ENCODE results near the gene TTYH1. TPM values are rescaled to one million over a fixed set of nuclear protein-coding genes. Genes with fewer than 3 reads are reported as not detected.
A peak's percentile ranks its signal among the peaks of the same experiment; 100 is the strongest.

The TTYH1 gene
- polyA plus RNA-seq, 2 of the 4 experiments (the other 2 are of a cell fraction), result 0.15 to 0.31 TPM

DNA sequence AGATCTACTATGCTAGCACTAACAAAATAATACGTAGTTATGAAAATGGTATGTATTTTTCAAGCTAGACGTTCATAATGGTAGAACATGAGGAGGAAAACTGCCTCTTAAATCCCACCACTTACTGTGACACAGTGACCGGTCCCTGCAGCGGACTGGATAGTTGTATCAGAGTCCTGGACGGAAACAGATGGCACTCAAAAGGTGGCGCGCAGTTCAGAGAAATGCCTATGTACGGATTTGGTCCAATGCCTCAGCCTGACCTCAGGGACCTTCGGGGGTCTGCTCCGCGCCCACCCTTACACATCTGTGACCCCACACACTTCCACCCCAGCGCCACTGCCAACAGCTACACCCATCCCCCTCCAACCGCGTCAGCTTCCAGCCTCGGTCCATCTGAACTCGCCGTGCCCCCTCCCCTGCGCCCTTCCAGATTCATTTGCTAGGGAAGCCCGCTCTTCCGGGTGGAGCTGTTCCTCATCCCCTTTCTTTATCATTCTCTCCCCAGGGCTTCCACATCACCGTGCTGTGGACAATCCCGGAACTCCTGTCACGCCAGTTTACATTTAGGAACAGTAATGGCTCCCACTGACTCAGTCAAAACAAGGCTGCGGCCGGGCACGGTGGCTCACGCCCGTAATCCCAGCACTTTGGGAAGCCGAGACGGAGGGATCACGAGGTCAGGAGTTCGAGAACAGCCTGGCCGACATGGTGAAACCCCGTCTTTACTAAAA, 32.9 kb downstream of the TTYH1 start:
- ChIA-PET POLR2A (interaction anchor here (0.6 to 4.1 kb wide), 15 partner anchors 9 to 959 kb away, joined by 3 to 130 read pairs (median 5); partner anchors contain the start of genes CNOT3, LENG9, MBOAT7 and PRPF31), CTCF (interaction anchor here (0.6 to 3.4 kb wide), 12 partner anchors 10 to 940 kb away, joined by 3 to 30 read pairs (median 4); partner anchors contain the start of gene LENG9)
- H3K4me1 ChIP-seq, result peaks cover 25% of the 10 kb centered on the region
- no peak; the same call in 1 of the 2 replicates for TF ChIP-seq HOXA7 (CRISPR knock-in tag; IDR thresholded peaks at IDR 0.05)
- TF ChIP-seq PHF8 (IDR thresholded peaks at IDR 0.05; ENCODE audit: borderline replicate concordance, low read depth), result peak; percentile 72
- TF ChIP-seq CHD2 (IDR thresholded peaks at IDR 0.05; ENCODE audit: low read length, partially characterized antibody), result peak; percentile 25
- TF ChIP-seq NPAS2 (CRISPR knock-in tag; IDR thresholded peaks at IDR 0.05; ENCODE audit: borderline replicate concordance), result no peak
- TF ChIP-seq RARB (CRISPR knock-in tag; IDR thresholded peaks at IDR 0.05), result peak; percentile 53; the same call in 1 of the 2 replicates
- peak overlapping the region; percentile 92 to 95 for H3K27ac ChIP-seq
- FAIRE-seq (no peak), ATAC-seq (peak; percentile 61 to 73), DNase-seq (ENCODE audit: low read depth in 1 of 2, low spot score in 1 of 2) (peak; percentile 71 to 73)
- peak overlapping the region; percentile 86 for H3K4me2 ChIP-seq
- under 1% methylated on average over 24 of the region's 34 CpGs for WGBS (ENCODE audit: missing lambda C conversion rate)
- peak overlapping the region; percentile 69 for H3K4me3 ChIP-seq
- no peaks in the 10 kb centered on the region for H3K9me3 ChIP-seq

DNA sequence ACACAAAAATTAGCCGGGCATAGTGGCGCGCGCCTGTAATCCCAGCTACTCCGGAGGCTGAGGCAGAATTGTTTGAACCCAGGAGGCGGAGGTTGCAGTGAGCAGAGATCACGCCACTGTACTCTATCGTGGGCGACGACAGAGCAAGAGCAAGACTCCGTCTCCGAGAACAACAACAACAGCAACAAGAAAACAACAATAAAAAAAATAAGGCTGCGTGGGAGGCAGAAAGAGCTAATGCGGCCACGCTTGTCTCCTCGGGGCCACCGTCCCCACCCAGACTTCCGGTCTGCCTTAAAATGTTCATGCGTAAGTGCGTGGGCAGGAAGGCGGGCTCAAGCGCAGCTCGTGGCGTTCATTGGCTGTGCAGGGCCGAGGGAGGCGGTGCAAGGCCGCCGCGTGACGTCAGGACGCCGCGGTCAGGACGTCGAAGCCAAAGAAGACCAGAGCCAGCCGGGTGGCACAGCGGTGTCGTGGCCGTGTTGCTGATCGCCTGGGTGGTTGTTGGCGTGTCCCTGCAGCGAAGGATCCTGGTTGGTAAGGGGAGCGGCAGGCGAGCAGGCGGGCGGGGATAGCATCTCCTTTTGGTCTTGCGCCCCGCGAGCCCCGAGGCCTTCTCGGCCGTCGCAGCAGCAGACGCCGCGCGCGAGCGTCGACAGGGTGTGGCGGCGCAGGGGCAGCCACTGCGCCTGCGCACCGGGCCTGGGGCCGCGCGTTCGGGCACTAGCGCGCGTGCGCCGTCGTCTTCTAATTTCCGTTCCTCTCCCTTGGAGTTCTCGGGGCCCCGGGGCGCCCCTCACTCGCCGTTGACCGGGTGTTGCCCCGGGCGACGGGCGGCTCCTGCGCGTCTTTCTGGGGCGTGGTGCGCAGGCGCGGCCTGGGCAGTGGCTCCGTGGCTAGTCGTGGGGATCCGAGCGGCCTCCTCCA, 33.8 kb downstream of the TTYH1 start, which contains the start of gene LENG8:
TSS of gene LENG8 (plus strand) at position 426 of the 927 bp plus-strand sequence. CDS start 2,146 bp downstream, outside the sequence.
- Histone ChIP-seq H3K9me3 (no peaks in the 10 kb centered on the region), H3K4me2 (peak within 1 kb of the TSS; percentile 99), H3K4me3 (peak within 1 kb of the TSS; percentile 69), H3K4me1 (peaks cover 25% of the 10 kb centered on the region), H3K27ac (peak within 1 kb of the TSS; percentile 92 to 95)
- peak; percentile 98 to 100 for DNase-seq (ENCODE audit: low read depth in 1 of 2, low spot score in 1 of 2)
- CTCF ChIA-PET, result interaction anchor here (0.8 to 3.4 kb wide), 8 partner anchors 10 to 29 kb away, joined by 3 to 30 read pairs (median 6); partner anchors contain the start of gene LENG9
- peak; percentile 91 to 93 for ATAC-seq
- FAIRE-seq, result peak; percentile 98
- POLR2A ChIA-PET, result interaction anchor here (0.6 to 4.1 kb wide), 16 partner anchors 10 to 958 kb away, joined by 3 to 130 read pairs (median 5); partner anchors contain the start of genes CNOT3, LENG9, MBOAT7 and PRPF31
- WGBS (ENCODE audit: missing lambda C conversion rate), result 2% methylated on average over 82 of the region's 96 CpGs
- TF ChIP-seq, protein P1, sequence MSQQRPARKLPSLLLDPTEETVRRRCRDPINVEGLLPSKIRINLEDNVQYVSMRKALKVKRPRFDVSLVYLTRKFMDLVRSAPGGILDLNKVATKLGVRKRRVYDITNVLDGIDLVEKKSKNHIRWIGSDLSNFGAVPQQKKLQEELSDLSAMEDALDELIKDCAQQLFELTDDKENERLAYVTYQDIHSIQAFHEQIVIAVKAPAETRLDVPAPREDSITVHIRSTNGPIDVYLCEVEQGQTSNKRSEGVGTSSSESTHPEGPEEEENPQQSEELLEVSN (IDR thresholded peaks at IDR 0.05; ENCODE audit: borderline replicate concordance, low read depth), result peak; percentile 91; the same call in 1 of the 2 replicates
- TF ChIP-seq, protein P2, sequence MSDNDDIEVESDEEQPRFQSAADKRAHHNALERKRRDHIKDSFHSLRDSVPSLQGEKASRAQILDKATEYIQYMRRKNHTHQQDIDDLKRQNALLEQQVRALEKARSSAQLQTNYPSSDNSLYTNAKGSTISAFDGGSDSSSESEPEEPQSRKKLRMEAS (IDR thresholded peaks at IDR 0.05), result peak; percentile 93
- TF ChIP-seq PHF8 (IDR thresholded peaks at IDR 0.05; ENCODE audit: borderline replicate concordance, low read depth) (peak; percentile 65; the same call in 1 of the 2 replicates), MYC (IDR thresholded peaks at IDR 0.05; ENCODE audit: borderline replicate concordance, low read length) (peak; percentile 75; the same call in 1 of the 2 replicates), KDM1A (IDR thresholded peaks at IDR 0.05; ENCODE audit: low read depth) (no peak), FOSL2 (IDR thresholded peaks at IDR 0.05) (0 out of 2 replicates have a peak, but pooled peaks have one; percentile 4), FOSL2 (CRISPR knock-in tag; IDR thresholded peaks at IDR 0.05) (no peak; the same call in 1 of the 2 replicates), CBX2 (IDR thresholded peaks at IDR 0.05; ENCODE audit: borderline replicate concordance, low read depth) (no peak), KDM5A (IDR thresholded peaks at IDR 0.05) (0 out of 2 replicates have a peak, but pooled peaks have one; percentile 10), ZFP36 (IDR thresholded peaks at IDR 0.05; ENCODE audit: borderline replicate concordance, partially characterized antibody) (peak; percentile 32), GATA3 (IDR thresholded peaks at IDR 0.05; ENCODE audit: borderline replicate concordance) (peak; percentile 12; the same call in 1 of the 2 replicates), NR3C1 (IDR thresholded peaks at IDR 0.05) (no peak), NFE2L2 (conservative IDR thresholded peaks at IDR 0.05; ENCODE audit: low read length) (0 out of 2 replicates have a peak, but pooled peaks have one; percentile 8), RARB (CRISPR knock-in tag; IDR thresholded peaks at IDR 0.05) (no peak), HOXB13 (CRISPR knock-in tag; IDR thresholded peaks at IDR 0.05; ENCODE audit: low read depth) (0 out of 2 replicates have a peak, but pooled peaks have one; percentile 41), FOSB (CRISPR knock-in tag; IDR thresholded peaks at IDR 0.05) (no peak), HDAC2 (IDR thresholded peaks at IDR 0.05) (no peak), RFX5 (IDR thresholded peaks at IDR 0.05) (peak; percentile 63; the same call in 1 of the 2 replicates), SREBF2 (IDR thresholded peaks at IDR 0.05) (no peak; the same call in 1 of the 2 replicates), TP53 (CRISPR knock-in tag; IDR thresholded peaks at IDR 0.05) (no peak)
- TF ChIP-seq, protein P3, sequence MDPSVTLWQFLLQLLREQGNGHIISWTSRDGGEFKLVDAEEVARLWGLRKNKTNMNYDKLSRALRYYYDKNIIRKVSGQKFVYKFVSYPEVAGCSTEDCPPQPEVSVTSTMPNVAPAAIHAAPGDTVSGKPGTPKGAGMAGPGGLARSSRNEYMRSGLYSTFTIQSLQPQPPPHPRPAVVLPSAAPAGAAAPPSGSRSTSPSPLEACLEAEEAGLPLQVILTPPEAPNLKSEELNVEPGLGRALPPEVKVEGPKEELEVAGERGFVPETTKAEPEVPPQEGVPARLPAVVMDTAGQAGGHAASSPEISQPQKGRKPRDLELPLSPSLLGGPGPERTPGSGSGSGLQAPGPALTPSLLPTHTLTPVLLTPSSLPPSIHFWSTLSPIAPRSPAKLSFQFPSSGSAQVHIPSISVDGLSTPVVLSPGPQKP (IDR thresholded peaks at IDR 0.05; ENCODE audit: low read depth, low read length), result peak; percentile 93
- TF ChIP-seq, protein P4, sequence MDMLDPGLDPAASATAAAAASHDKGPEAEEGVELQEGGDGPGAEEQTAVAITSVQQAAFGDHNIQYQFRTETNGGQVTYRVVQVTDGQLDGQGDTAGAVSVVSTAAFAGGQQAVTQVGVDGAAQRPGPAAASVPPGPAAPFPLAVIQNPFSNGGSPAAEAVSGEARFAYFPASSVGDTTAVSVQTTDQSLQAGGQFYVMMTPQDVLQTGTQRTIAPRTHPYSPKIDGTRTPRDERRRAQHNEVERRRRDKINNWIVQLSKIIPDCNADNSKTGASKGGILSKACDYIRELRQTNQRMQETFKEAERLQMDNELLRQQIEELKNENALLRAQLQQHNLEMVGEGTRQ (IDR thresholded peaks at IDR 0.05), result peak; percentile 50
- TF ChIP-seq, protein P5, sequence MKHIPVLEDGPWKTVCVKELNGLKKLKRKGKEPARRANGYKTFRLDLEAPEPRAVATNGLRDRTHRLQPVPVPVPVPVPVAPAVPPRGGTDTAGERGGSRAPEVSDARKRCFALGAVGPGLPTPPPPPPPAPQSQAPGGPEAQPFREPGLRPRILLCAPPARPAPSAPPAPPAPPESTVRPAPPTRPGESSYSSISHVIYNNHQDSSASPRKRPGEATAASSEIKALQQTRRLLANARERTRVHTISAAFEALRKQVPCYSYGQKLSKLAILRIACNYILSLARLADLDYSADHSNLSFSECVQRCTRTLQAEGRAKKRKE (CRISPR knock-in tag; IDR thresholded peaks at IDR 0.05; ENCODE audit: low read depth), result peak; percentile 70; the same call in 1 of the 2 replicates
- TF ChIP-seq, protein P6, sequence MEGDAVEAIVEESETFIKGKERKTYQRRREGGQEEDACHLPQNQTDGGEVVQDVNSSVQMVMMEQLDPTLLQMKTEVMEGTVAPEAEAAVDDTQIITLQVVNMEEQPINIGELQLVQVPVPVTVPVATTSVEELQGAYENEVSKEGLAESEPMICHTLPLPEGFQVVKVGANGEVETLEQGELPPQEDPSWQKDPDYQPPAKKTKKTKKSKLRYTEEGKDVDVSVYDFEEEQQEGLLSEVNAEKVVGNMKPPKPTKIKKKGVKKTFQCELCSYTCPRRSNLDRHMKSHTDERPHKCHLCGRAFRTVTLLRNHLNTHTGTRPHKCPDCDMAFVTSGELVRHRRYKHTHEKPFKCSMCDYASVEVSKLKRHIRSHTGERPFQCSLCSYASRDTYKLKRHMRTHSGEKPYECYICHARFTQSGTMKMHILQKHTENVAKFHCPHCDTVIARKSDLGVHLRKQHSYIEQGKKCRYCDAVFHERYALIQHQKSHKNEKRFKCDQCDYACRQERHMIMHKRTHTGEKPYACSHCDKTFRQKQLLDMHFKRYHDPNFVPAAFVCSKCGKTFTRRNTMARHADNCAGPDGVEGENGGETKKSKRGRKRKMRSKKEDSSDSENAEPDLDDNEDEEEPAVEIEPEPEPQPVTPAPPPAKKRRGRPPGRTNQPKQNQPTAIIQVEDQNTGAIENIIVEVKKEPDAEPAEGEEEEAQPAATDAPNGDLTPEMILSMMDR (IDR thresholded peaks at IDR 0.05), result no peak
